GM06990 (cell line): ENCODE measurements around the gene P4HA3.
A peak's percentile ranks its signal among the peaks of the same experiment; 100 is the strongest.

Experiments used
- DNase-seq: peaks from one replicate; pipeline ENCODE4 v3.0.0-alpha.2; 2011; ENCODE audit not compliant: insufficient read length; ENCODE audit errors: extremely low read depth
- H3K27me3 ChIP-seq: replicated peaks from 2 replicates; pipeline ENCODE4 v1.6.0; 2011; ENCODE audit warnings: low read length; ENCODE audit not compliant: control insufficient read depth, insufficient read depth
- H3K36me3 ChIP-seq: 2 replicates; pipeline ENCODE4 v1.5.1; 2011; ENCODE audit warnings: low read length; ENCODE audit not compliant: control insufficient read depth, insufficient read depth
- H3K4me3 ChIP-seq: replicated peaks from 2 replicates; pipeline ENCODE4 v1.5.1; 2011; ENCODE audit warnings: low read depth, mild to moderate bottlenecking, control low read depth, low read length
- TF ChIP-seq, protein P1 (sequence below): IDR thresholded peaks from 2 replicates; pipeline ENCODE4 v1.5.1; 2011; ENCODE audit warnings: low read length, control low read depth, mild to moderate bottlenecking, inconsistent platforms; ENCODE audit not compliant: insufficient read depth, poor library complexity, severe bottlenecking

The P4HA3 gene

DNA sequence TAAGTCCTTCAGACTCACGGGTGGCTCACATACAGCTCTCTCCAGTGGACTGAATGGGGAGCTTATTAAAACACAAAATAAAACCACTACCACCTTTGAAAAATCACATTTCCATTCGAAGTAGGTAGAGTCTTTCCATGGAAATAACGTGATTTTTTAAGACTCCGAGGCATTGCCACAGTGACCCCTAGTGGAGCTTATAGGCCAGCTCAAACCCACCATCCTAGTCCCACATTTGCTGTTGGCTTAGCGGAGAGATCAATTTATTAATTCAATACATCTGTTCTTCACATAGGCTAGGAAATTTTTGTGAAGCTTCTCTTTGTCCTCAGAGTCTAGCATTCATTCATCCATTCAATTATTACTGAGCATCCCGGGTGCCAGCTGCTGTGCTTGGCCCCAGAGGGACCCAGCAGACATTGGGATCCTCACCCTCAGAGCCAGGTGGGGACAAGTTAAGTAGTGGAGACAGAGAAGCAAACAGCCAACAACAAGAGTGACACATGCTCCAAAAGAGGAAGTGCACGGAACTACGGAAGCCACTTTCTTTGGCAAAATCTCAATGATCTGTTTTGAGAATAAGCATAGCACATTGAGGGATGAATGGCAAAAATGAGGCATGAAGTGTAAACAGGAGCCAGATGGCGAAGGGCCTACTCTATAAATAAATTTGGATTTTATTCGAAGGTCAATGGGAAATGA, 10.2 kb upstream of the P4HA3 start:
- Histone ChIP-seq H3K36me3 (no peaks in the 10 kb centered on the region), H3K4me3 (no peak overlapping the region), H3K27me3 (no peaks in the 10 kb centered on the region)
- DNase-seq = no peak
- TF ChIP-seq, protein P1, sequence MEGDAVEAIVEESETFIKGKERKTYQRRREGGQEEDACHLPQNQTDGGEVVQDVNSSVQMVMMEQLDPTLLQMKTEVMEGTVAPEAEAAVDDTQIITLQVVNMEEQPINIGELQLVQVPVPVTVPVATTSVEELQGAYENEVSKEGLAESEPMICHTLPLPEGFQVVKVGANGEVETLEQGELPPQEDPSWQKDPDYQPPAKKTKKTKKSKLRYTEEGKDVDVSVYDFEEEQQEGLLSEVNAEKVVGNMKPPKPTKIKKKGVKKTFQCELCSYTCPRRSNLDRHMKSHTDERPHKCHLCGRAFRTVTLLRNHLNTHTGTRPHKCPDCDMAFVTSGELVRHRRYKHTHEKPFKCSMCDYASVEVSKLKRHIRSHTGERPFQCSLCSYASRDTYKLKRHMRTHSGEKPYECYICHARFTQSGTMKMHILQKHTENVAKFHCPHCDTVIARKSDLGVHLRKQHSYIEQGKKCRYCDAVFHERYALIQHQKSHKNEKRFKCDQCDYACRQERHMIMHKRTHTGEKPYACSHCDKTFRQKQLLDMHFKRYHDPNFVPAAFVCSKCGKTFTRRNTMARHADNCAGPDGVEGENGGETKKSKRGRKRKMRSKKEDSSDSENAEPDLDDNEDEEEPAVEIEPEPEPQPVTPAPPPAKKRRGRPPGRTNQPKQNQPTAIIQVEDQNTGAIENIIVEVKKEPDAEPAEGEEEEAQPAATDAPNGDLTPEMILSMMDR = peak; percentile 81

DNA sequence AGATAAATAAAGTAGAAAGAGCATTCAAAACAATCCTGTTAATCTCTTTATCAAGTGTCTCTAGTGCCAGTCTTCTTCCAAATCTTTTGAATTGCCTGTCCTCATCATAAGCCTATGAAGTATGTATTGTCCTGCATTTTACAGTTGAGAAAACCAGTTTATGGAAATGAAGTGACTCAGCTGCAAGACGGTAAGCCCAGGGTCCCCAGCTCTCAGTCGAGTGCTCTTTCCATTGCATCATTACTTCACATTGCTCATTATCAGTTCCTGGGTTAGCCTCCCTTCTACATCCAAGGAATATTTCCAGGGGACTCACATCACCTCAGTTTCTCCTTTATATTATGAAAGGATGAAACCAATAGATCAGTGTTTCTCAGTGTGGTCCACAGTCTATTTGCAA, 9.1 kb upstream of the P4HA3 start:
- Histone ChIP-seq H3K27me3 (no peaks in the 10 kb centered on the region), H3K4me3 (no peak overlapping the region), H3K36me3 (no peaks in the 10 kb centered on the region)
- TF ChIP-seq, protein P1 = no peak
- DNase-seq = no peak

DNA sequence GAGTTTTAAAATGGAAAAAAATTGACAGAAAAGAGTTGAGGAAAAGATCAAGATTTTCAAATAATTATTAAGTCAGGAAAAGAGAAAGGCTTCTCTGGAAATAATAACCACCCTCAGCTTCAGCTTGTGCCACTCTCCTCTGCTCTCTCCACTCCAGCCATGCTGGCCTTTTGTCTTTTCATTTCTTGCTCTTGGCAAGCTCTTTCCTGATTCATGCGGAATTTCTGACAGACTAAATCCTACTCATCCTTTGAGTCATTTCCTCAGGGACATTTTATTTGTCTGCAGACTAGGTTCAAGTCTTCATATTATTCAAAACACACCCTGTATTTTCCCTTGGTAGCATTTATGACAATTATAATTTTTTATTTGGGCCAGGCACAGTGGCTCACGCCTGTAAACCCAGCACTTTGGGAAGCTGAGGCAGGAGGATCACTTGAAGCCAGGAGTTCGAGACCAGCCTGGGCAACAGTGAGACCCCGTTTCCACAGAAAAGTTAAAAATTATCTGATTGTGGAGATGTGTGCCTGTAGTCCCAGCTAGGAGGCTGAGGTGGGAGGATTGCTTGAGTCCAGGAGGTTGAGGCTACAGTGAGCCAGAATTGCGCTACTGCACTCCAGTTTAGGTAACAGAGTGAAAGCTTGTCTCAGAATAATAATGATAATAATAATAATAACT, 7.8 kb upstream of the P4HA3 start:
- no peak overlapping the region for H3K4me3 ChIP-seq
- H3K27me3 ChIP-seq = no peaks in the 10 kb centered on the region
- no peaks in the 10 kb centered on the region for H3K36me3 ChIP-seq
- no peak for DNase-seq
- TF ChIP-seq, protein P1 = no peak

DNA sequence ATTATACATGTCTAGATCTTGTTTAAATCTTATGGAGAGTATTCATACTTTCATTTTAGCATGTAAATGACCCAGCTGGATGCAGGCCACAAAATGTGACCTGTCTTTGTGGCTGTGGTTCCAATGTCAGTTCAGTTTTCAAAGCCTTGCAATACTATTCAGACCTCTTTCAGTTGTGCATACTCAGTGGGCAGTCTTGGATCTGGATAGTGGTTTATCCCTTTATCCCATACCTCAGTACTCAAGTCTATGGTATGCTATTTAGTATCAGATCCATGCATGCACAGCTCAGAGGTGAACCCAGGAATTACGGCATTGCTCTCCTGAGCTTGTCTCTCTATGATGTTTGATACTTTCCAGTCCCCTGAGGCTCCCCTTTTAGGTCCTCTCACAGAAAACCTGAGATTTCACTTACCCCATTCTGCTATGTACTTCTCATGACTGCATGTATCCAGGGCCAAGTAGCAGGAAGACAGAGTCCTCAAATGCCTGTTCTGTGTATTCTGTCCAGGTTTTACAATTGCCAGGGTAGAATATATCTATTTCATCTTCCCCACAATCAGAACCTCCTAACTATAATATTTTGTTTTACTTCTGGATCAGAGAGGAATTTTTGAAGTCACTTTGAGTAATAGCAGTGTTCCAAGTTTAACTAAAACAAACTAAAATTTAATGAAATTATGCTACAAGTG, 6.9 kb upstream of the P4HA3 start:
- DNase-seq = no peak
- H3K4me3 ChIP-seq = no peak overlapping the region
- no peaks in the 10 kb centered on the region for H3K36me3 ChIP-seq
- 0 out of 2 replicates have a peak, but pooled peaks cover under 1% of the 10 kb centered on the region for H3K27me3 ChIP-seq
- TF ChIP-seq, protein P1 = no peak

DNA sequence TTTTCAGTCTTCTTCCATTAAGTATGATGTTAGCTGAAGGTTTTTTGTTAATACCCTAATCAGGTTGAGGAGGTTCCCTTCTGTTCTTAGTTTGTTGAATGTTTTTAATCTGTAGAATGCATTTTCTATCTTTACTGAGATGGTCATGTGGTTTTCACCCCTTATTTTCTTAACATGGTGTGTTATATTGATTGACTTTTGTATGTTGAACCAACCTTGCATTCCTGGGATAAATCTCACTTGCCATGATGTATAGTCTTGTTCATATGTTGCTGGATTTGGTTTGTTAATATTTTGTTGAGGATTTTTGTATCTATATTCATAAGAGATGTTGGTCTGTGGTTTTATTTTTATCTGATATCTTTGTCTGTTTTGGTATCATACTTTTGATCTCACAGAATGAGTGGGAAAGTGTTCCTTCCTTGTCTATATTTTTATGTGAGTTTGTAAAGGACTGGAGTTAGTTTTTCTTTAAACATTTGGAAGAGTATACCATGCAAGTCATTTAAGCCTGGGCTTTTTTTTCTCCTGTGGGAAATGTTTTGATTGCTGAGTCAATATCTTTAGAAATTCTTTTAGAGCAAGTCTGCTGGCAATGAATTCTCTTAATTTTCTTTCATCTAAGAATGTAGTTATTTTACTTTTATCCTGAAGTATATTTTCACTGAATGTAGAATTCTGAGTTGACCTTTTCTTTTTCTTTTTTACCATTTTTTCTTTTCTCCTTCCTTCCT, 5.5 kb upstream of the P4HA3 start:
- Histone ChIP-seq H3K4me3 (no peak overlapping the region), H3K36me3 (no peaks in the 10 kb centered on the region), H3K27me3 (0 out of 2 replicates have a peak, but pooled peaks cover 1% of the 10 kb centered on the region)
- TF ChIP-seq, protein P1 = no peak
- no peak for DNase-seq
